ENCODE measurements around the gene TSPAN33. TPM values are rescaled to one million over a fixed set of nuclear protein-coding genes. Genes with fewer than 3 reads are reported as not detected.

TSPAN33 gene
- total and polyA plus RNA-seq, 2 of the 13 experiments (the other 11 are each of a cell fraction or from before 2014, with no cell fraction given) = 15.3 to 16.5 TPM

- WGBS (ENCODE audit: low lambda C conversion rate) = 61% methylated on average over 6 of the region's 6 CpGs
Observed at GRCh38 chr7:129134356-129134987, 10.0 kb upstream of the TSPAN33 start.

More at GRCh38 chr7:129134356-129134987, 10.0 kb upstream of the TSPAN33 start:
- Histone ChIP-seq H3K9ac (ENCODE audit: insufficient read depth, low read depth, low read length) (no peak overlapping the region), H3K36me3 (replicated peaks in 1 of 2; ENCODE audit: control insufficient read depth in 1 of 2, insufficient read depth in 2 of 2, low read length in 2 of 2) (no peaks in the 10 kb centered on the region), H3K79me2 (ENCODE audit: insufficient read depth, low read length) (no peaks in the 10 kb centered on the region), H3K27ac (ENCODE audit: extremely low read length, insufficient read depth, low read length) (no peak overlapping the region), H3K4me2 (ENCODE audit: low read depth, low read length) (no peak overlapping the region), H3K27me3 (ENCODE audit: control insufficient read depth in 1 of 2, insufficient read depth in 2 of 2, low read length in 2 of 2) (no peaks in the 10 kb centered on the region; a peak in 2 of 5 replicates), H3K9me3 (ENCODE audit: low read length) (no peaks in the 10 kb centered on the region), H3K4me1 (ENCODE audit: insufficient read depth, low read length) (no peaks in the 10 kb centered on the region), H2AFZ (ENCODE audit: low read length) (no peak overlapping the region), H4K20me1 (ENCODE audit: insufficient read depth, low read length) (no peaks in the 10 kb centered on the region), H3K4me3 (replicated peaks in 1 of 3; ENCODE audit: insufficient read depth in 1 of 3, low read depth in 2 of 3, low read length in 3 of 3) (no peak overlapping the region)
- ATAC-seq = no peak
- no peak for DNase-seq (ENCODE audit: low spot score)
- CTCF ChIA-PET (ENCODE audit: low intra/inter-chr PET ratio, low total read pairs) = no interaction called here
- no TSS peak for BruUV-seq (replicated peaks)
- intact Hi-C loops (cut with micrococcal nuclease; ENCODE audit: unreplicated experiment) = no loop called here
- in situ Hi-C loops (cut with HindIII; ENCODE audit: extremely low pct_ligation_motif_present, low pct_unique_long_range_greater_than_20kb) = no loop called here
- POLR2A ChIA-PET = no interaction called here
- FAIRE-seq = no peak
- TF ChIP-seq RBAK (CRISPR knock-in tag; IDR thresholded peaks at IDR 0.05) = no peak
- TF ChIP-seq REL (CRISPR knock-in tag; conservative IDR thresholded peaks at IDR 0.05) = no peak
- no peak for TF ChIP-seq ZBTB7B (CRISPR knock-in tag; IDR thresholded peaks at IDR 0.05)
- no peak for TF ChIP-seq ZNF709 (CRISPR knock-in tag; IDR thresholded peaks at IDR 0.05)
- TF ChIP-seq ZNF713 (CRISPR knock-in tag; IDR thresholded peaks at IDR 0.05) = no peak
- TF ChIP-seq ZNF280D (CRISPR knock-in tag; IDR thresholded peaks at IDR 0.05) = no peak
- no peak for TF ChIP-seq RELA (CRISPR knock-in tag; IDR thresholded peaks at IDR 0.05)
- no peak for TF ChIP-seq PHF5A (CRISPR knock-in tag; IDR thresholded peaks at IDR 0.05; ENCODE audit: low read depth, unreplicated experiment)
- no peak for TF ChIP-seq TOE1 (CRISPR knock-in tag; IDR thresholded peaks at IDR 0.05)
- no peak for TF ChIP-seq ZMAT3 (CRISPR knock-in tag; conservative IDR thresholded peaks at IDR 0.05)
- TF ChIP-seq MEIS1 (CRISPR knock-in tag; IDR thresholded peaks at IDR 0.05; ENCODE audit: borderline replicate concordance) = no peak
- TF ChIP-seq MBNL3 (CRISPR knock-in tag; conservative IDR thresholded peaks at IDR 0.05) = no peak
- no peak for TF ChIP-seq POGK (CRISPR knock-in tag; conservative IDR thresholded peaks at IDR 0.05)
- TF ChIP-seq AHR (CRISPR knock-in tag; IDR thresholded peaks at IDR 0.05) = no peak
- no peak for TF ChIP-seq WIZ (CRISPR knock-in tag; IDR thresholded peaks at IDR 0.05)

Data from HepG2 (cell line).